ENCODE results near the gene CDK9.

The CDK9 gene

DNA sequence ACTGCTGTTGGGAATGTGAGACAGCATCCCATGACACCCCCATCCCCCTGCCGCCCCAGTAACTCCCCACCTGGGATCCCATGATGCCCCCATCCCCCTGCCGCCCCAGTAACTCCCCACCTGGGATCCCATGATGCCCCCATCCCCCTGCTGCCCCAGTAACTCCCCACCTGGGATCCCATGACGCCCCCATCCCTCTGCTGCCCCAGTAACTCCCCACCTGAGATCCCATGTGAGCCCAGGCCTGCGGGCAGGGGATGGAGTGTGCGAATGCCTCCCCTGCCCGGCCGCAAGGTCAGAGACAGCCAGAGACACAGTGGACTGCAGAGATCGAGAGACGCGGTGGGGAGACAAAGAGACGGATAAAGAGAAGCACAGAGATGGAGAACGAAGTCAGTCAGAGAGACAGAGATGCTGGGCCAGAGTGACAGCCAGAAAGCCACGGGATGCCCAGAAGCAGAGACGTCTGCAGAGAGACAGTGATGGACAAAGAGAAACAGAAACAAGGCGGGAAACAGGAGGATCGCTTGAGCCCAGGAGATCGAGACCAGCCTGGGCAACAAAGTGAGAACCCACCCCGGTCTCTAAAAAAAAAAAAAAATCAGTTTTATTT lies 8.4 kb upstream of the CDK9 start (continued):
- no peak for TF ChIP-seq SNAI2 (CRISPR knock-in tag; IDR thresholded peaks at IDR 0.05)
- no peak for TF ChIP-seq ARNTL (CRISPR knock-in tag; IDR thresholded peaks at IDR 0.05; ENCODE audit: borderline replicate concordance, low read depth)
- no peak for TF ChIP-seq TOX (CRISPR knock-in tag; IDR thresholded peaks at IDR 0.05; ENCODE audit: borderline replicate concordance)

DNA sequence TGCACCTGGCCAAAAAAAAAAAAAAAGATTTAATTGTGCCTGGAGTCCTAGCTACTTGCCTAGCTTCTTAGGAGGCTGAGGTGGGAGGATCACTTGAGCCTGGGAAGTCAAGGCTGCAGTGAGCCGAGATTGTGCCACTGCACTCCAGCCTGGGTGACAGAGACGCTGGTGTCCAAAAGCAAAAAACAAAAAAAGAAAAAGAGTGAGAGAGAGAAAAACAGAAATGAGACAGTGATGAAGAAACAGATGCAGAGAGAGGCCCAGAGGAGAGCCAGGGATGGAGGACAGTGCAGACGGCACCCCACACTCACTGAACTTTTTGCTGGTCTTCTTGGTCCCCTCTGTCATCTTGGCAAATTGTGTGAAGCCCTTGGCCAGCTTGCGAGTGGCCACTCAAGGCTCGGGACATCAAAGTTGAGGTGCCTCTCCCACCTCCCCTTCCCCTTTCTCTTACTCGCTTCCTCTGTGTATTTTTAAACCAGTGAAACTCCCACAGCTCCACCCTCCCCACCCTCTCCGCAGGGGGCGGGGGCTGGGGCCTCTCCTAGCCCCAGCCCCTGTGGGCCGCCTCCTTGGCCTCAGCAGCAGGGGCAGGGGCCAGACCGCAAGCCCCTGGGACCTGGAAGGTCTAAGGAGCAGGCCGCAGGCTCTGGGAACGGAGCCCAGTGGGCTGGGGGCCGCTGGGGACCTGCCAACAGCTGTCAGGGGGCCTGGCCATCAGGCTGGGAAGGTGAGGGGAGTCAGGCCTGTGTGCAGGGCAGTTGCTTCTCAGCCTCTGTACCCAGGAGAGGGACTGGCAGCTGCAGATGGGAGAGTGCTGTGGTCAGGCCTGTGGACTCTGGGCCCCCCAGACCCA lies 7.3 kb upstream of the CDK9 start, which contains the start of gene SH2D3C:
Gene SH2D3C, minus strand, starts transcription at position 387 of the 856 bp plus-strand sequence. Its CDS starts 39 bp downstream, at position 348.
- ATAC-seq, result no peak
- TF ChIP-seq ISL1 (CRISPR knock-in tag; IDR thresholded peaks at IDR 0.05), result no peak
- no peak for TF ChIP-seq ZNF8 (CRISPR knock-in tag; IDR thresholded peaks at IDR 0.05)
- TF ChIP-seq, protein P1, sequence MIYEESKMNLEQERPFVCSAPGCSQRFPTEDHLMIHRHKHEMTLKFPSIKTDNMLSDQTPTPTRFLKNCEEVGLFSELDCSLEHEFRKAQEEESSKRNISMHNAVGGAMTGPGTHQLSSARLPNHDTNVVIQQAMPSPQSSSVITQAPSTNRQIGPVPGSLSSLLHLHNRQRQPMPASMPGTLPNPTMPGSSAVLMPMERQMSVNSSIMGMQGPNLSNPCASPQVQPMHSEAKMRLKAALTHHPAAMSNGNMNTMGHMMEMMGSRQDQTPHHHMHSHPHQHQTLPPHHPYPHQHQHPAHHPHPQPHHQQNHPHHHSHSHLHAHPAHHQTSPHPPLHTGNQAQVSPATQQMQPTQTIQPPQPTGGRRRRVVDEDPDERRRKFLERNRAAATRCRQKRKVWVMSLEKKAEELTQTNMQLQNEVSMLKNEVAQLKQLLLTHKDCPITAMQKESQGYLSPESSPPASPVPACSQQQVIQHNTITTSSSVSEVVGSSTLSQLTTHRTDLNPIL (CRISPR knock-in tag; IDR thresholded peaks at IDR 0.05; ENCODE audit: low read depth), result no peak
- TF ChIP-seq ZC3H10 (CRISPR knock-in tag; IDR thresholded peaks at IDR 0.05), result no peak
- TF ChIP-seq OSR1 (CRISPR knock-in tag; IDR thresholded peaks at IDR 0.05), result no peak
- TF ChIP-seq BACH2 (CRISPR knock-in tag; IDR thresholded peaks at IDR 0.05; ENCODE audit: borderline replicate concordance), result no peak
- TF ChIP-seq ARNTL (CRISPR knock-in tag; IDR thresholded peaks at IDR 0.05; ENCODE audit: borderline replicate concordance, low read depth), result no peak
- TF ChIP-seq ZNF565 (CRISPR knock-in tag; conservative IDR thresholded peaks at IDR 0.05; ENCODE audit: low read depth), result no peak
- TF ChIP-seq ZFP3 (CRISPR knock-in tag; IDR thresholded peaks at IDR 0.05), result no peak
- TF ChIP-seq, protein P2, sequence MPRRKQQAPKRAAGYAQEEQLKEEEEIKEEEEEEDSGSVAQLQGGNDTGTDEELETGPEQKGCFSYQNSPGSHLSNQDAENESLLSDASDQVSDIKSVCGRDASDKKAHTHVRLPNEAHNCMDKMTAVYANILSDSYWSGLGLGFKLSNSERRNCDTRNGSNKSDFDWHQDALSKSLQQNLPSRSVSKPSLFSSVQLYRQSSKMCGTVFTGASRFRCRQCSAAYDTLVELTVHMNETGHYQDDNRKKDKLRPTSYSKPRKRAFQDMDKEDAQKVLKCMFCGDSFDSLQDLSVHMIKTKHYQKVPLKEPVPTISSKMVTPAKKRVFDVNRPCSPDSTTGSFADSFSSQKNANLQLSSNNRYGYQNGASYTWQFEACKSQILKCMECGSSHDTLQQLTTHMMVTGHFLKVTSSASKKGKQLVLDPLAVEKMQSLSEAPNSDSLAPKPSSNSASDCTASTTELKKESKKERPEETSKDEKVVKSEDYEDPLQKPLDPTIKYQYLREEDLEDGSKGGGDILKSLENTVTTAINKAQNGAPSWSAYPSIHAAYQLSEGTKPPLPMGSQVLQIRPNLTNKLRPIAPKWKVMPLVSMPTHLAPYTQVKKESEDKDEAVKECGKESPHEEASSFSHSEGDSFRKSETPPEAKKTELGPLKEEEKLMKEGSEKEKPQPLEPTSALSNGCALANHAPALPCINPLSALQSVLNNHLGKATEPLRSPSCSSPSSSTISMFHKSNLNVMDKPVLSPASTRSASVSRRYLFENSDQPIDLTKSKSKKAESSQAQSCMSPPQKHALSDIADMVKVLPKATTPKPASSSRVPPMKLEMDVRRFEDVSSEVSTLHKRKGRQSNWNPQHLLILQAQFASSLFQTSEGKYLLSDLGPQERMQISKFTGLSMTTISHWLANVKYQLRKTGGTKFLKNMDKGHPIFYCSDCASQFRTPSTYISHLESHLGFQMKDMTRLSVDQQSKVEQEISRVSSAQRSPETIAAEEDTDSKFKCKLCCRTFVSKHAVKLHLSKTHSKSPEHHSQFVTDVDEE (CRISPR knock-in tag; IDR thresholded peaks at IDR 0.05), result no peak
- TF ChIP-seq, protein P3, sequence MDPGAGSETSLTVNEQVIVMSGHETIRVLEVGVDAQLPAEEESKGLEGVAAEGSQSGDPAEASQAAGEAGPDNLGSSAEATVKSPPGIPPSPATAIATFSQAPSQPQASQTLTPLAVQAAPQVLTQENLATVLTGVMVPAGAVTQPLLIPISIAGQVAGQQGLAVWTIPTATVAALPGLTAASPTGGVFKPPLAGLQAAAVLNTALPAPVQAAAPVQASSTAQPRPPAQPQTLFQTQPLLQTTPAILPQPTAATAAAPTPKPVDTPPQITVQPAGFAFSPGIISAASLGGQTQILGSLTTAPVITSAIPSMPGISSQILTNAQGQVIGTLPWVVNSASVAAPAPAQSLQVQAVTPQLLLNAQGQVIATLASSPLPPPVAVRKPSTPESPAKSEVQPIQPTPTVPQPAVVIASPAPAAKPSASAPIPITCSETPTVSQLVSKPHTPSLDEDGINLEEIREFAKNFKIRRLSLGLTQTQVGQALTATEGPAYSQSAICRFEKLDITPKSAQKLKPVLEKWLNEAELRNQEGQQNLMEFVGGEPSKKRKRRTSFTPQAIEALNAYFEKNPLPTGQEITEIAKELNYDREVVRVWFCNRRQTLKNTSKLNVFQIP (CRISPR knock-in tag; IDR thresholded peaks at IDR 0.05; ENCODE audit: borderline replicate concordance, low read depth), result no peak
- no peak for TF ChIP-seq GLIS3 (CRISPR knock-in tag; IDR thresholded peaks at IDR 0.05)
- TF ChIP-seq TOX (CRISPR knock-in tag; IDR thresholded peaks at IDR 0.05; ENCODE audit: borderline replicate concordance), result no peak

DNA sequence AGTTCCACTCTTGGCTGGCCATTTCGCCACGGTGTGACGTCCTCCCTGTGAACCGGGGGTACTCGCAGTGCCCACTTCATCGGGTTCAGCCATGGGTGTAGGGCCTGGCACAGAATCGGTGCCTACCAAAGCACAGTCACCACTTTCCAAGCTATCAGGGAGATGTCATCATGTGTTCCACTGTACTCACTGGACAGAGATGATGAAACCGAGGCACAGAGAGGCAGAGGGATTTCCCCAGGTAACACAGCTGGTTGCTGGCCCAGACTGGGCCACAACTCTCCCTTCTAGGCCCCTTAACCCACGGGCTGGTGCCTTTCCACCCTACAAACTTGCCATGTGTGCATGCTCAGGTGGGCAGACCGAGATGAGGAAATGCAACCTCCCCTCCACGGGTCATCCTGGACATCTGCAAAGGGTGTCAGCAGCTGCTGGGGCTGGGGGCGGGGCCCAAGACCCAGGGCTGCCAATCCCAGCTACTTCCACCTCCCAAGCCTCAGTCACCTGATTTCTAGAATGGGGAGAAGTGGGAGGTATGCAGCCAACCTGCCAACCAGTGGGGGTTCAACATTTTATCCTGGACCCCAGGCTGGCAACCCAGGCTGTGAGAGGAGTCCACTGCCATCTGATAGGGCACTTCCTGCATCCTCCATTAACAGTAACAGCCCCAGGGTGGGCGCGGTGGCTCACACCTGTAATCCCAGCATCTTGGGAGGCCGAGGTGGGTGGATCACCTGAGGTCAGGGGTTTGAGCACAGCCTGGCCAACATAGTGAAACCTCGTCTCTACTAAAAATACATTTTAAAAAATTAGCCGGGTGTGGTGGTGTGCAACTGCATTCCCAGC lies 6.5 kb upstream of the CDK9 start:
- TF ChIP-seq ESRRG (CRISPR knock-in tag; IDR thresholded peaks at IDR 0.05) (no peak), TOX (CRISPR knock-in tag; IDR thresholded peaks at IDR 0.05; ENCODE audit: borderline replicate concordance) (no peak), ZNF8 (CRISPR knock-in tag; IDR thresholded peaks at IDR 0.05) (no peak), ZC3H10 (CRISPR knock-in tag; IDR thresholded peaks at IDR 0.05) (no peak), ARNTL (CRISPR knock-in tag; IDR thresholded peaks at IDR 0.05; ENCODE audit: borderline replicate concordance, low read depth) (no peak), OSR1 (CRISPR knock-in tag; IDR thresholded peaks at IDR 0.05) (no peak), ISL1 (CRISPR knock-in tag; IDR thresholded peaks at IDR 0.05) (no peak), CSDC2 (CRISPR knock-in tag; IDR thresholded peaks at IDR 0.05) (no peak), RARB (CRISPR knock-in tag; IDR thresholded peaks at IDR 0.05) (no peak), ZNF565 (CRISPR knock-in tag; conservative IDR thresholded peaks at IDR 0.05; ENCODE audit: low read depth) (no peak)
- TF ChIP-seq, protein P2 (CRISPR knock-in tag; IDR thresholded peaks at IDR 0.05), result no peak
- TF ChIP-seq, protein P3 (CRISPR knock-in tag; IDR thresholded peaks at IDR 0.05; ENCODE audit: borderline replicate concordance, low read depth), result no peak
- ATAC-seq, result no peak

All from SK-N-SH treated with all-trans-retinoic acid at 6 μM for 48 hours (cell line).